ENCODE data around the gene PCID2.

DNA sequence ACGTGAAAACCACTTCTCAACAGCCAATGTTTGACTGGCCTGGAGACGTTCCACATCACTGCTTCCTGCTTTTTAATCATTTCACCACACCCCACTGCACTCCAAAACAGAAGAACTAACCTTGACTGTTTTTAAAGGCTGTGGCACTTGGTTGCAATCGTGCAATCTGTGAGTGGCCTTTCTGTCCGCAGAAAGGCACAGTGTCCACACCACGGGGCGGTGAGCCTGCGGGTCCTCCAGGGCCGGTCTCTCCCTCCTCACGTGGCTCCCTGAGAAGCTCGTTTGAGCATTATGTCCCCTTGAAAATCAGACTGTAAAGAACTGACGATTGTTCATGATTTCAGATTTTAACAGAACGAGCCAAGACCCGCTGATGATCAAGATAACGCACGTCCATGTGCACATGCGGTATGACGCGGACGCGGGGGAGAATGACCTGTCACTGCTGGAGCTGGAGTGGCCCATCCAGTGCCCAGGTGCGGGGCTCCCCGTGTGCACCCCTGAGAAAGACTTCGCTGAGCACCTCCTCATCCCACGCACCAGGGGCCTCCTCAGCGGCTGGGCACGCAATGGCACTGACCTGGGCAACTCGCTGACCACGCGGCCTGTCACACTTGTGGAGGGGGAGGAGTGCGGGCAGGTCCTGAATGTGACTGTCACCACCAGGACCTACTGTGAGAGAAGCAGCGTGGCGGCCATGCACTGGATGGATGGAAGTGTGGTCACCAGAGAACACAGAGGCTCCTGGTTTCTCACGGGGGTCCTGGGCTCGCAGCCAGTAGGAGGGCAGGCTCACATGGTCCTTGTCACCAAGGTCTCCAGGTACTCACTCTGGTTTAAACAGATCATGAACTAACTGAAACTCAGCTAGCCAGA is 37.0 kb downstream of the PCID2 start:
- TF ChIP-seq, protein P1, sequence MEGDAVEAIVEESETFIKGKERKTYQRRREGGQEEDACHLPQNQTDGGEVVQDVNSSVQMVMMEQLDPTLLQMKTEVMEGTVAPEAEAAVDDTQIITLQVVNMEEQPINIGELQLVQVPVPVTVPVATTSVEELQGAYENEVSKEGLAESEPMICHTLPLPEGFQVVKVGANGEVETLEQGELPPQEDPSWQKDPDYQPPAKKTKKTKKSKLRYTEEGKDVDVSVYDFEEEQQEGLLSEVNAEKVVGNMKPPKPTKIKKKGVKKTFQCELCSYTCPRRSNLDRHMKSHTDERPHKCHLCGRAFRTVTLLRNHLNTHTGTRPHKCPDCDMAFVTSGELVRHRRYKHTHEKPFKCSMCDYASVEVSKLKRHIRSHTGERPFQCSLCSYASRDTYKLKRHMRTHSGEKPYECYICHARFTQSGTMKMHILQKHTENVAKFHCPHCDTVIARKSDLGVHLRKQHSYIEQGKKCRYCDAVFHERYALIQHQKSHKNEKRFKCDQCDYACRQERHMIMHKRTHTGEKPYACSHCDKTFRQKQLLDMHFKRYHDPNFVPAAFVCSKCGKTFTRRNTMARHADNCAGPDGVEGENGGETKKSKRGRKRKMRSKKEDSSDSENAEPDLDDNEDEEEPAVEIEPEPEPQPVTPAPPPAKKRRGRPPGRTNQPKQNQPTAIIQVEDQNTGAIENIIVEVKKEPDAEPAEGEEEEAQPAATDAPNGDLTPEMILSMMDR (IDR thresholded peaks at IDR 0.05; ENCODE audit: low read length) = no peak
- no peak for TF ChIP-seq EZH2 (IDR thresholded peaks at IDR 0.05; ENCODE audit: borderline replicate concordance, low read length)

All from OCI-LY1 (cell line).